WTC11 (cell line): ENCODE measurements around the gene C1D. TPM values are rescaled to one million over a fixed set of nuclear protein-coding genes. Genes with fewer than 3 reads are reported as not detected.
"Not testable (repeated sequence)": the region's sequence is repeated elsewhere in the genome, so short reads cannot be mapped to it uniquely, and the experiment has no call there.

Experiments
- ATAC-seq: fragments of 200-7000 bp; cut with Tn5 transposase; 2 replicates; pipeline ENCODE4 v1.10.0; 2021; ENCODE audit warnings: mild to moderate bottlenecking, moderate library complexity
- CTCF ChIA-PET: fragments of 300-600 bp; sonication (Branson Sonifier 250); formaldehyde crosslinking; loops from one replicate; lab custom pipeline; 2021; ENCODE audit warnings: antibody characterized with exemption; lab: Charles Lee
- POLR2A ChIA-PET: fragments of 350-600 bp; sonication (Branson Sonifier 250); formaldehyde crosslinking; loops from one replicate; lab custom pipeline; 2021; ENCODE audit warnings: antibody characterized with exemption; lab: Charles Lee
- DNase-seq: peaks from one replicate; pipeline ENCODE4 v3.0.0; 2021; ENCODE audit warnings: low spot score
- H3K27ac Mint-ChIP-seq: 2 replicates; pipeline ENCODE4 v1.8.0; 2021; ENCODE audit warnings: mixed read lengths
- H3K27me3 Mint-ChIP-seq: 2 replicates; pipeline ENCODE4 v1.8.0; 2021; ENCODE audit warnings: low read depth, mild to moderate bottlenecking, moderate library complexity, mixed read lengths
- H3K36me3 Mint-ChIP-seq: 2 replicates; pipeline ENCODE4 v1.8.0; 2021; ENCODE audit warnings: mixed read lengths
- H3K4me1 Mint-ChIP-seq: 2 replicates; pipeline ENCODE4 v1.8.0; 2022; ENCODE audit warnings: mixed read lengths
- H3K4me3 Mint-ChIP-seq: 2 replicates; pipeline ENCODE4 v1.8.0; 2021; ENCODE audit warnings: mild to moderate bottlenecking, moderate library complexity, mixed read lengths
- H3K9me3 Mint-ChIP-seq: 2 replicates; pipeline ENCODE4 v1.8.0; 2021; ENCODE audit warnings: mixed read lengths
- AR ChIP-seq: fragments of 250-450 bp; sonication (Bioruptor Pico); IDR thresholded peaks from 2 replicates; pipeline ENCODE4 v1.9.0; 2021; ENCODE audit warnings: mild to moderate bottlenecking
- CBFB ChIP-seq: sonication (generic); formaldehyde crosslinking; IDR thresholded peaks from 2 replicates; pipeline ENCODE4 v1.8.1; 2022; ENCODE audit warnings: mild to moderate bottlenecking, low read depth, missing genetic modification reagents
- CDX4 ChIP-seq: fragments of 250-450 bp; sonication (Bioruptor Pico); IDR thresholded peaks from 2 replicates; pipeline ENCODE4 v1.9.0; 2021; ENCODE audit warnings: moderate library complexity, mild to moderate bottlenecking, inconsistent platforms, borderline replicate concordance
- CREM ChIP-seq: sonication (generic); formaldehyde crosslinking; IDR thresholded peaks from 2 replicates; pipeline ENCODE4 v1.8.1; 2022; ENCODE audit warnings: mild to moderate bottlenecking, missing genetic modification reagents, moderate library complexity
- ELF4 ChIP-seq: sonication (generic); formaldehyde crosslinking; IDR thresholded peaks from 2 replicates; pipeline ENCODE4 v1.8.1; 2022; ENCODE audit warnings: low read depth, mild to moderate bottlenecking, moderate library complexity, missing genetic modification reagents
- FOXK1 ChIP-seq: sonication (generic); formaldehyde crosslinking; IDR thresholded peaks from 2 replicates; pipeline ENCODE4 v1.8.0; 2022; ENCODE audit warnings: mild to moderate bottlenecking, moderate library complexity, missing genetic modification reagents
- FOXP1 ChIP-seq: sonication (generic); formaldehyde crosslinking; IDR thresholded peaks from 2 replicates; pipeline ENCODE4 v1.8.0; 2022; ENCODE audit warnings: missing genetic modification reagents, mild to moderate bottlenecking, moderate library complexity, borderline replicate concordance
- JAZF1 ChIP-seq: fragments of 250-450 bp; sonication (Bioruptor Pico); IDR thresholded peaks from 2 replicates; pipeline ENCODE4 v1.9.0; 2021; ENCODE audit warnings: moderate library complexity, mild to moderate bottlenecking, inconsistent platforms
- MXD4 ChIP-seq: fragments of 250-450 bp; sonication (Bioruptor Pico); IDR thresholded peaks from 2 replicates; pipeline ENCODE4 v1.8.0; 2021; ENCODE audit warnings: mild to moderate bottlenecking, moderate library complexity, borderline replicate concordance
- MYBL2 ChIP-seq: sonication (generic); formaldehyde crosslinking; IDR thresholded peaks from 2 replicates; pipeline ENCODE4 v1.8.1; 2023; ENCODE audit warnings: mild to moderate bottlenecking, moderate library complexity, missing genetic modification reagents
- NFYB ChIP-seq: sonication (generic); formaldehyde crosslinking; conservative IDR thresholded peaks from 2 replicates; pipeline ENCODE4 v1.8.0; 2022; ENCODE audit warnings: low read depth, missing genetic modification reagents
- OVOL2 ChIP-seq: fragments of 250-450 bp; sonication (Bioruptor Pico); IDR thresholded peaks from 2 replicates; pipeline ENCODE4 v1.9.0; 2021; ENCODE audit warnings: mild to moderate bottlenecking, borderline replicate concordance
- PRDM15 ChIP-seq: sonication (generic); formaldehyde crosslinking; IDR thresholded peaks from 2 replicates; pipeline ENCODE4 v1.8.0; 2022; ENCODE audit warnings: missing genetic modification reagents
- RELA ChIP-seq: sonication (generic); formaldehyde crosslinking; IDR thresholded peaks from 2 replicates; pipeline ENCODE4 v1.8.1; 2022; ENCODE audit warnings: missing genetic modification reagents, mild to moderate bottlenecking, borderline replicate concordance
- TEAD1 ChIP-seq: sonication (generic); formaldehyde crosslinking; IDR thresholded peaks from 2 replicates; pipeline ENCODE4 v1.8.0; 2022; ENCODE audit warnings: mild to moderate bottlenecking, missing genetic modification reagents
- ZBTB21 ChIP-seq: sonication (generic); formaldehyde crosslinking; IDR thresholded peaks from 2 replicates; pipeline ENCODE4 v1.8.1; 2023; ENCODE audit warnings: mild to moderate bottlenecking, missing genetic modification reagents, borderline replicate concordance
- ZMAT4 ChIP-seq: fragments of 250-450 bp; sonication (Bioruptor Pico); IDR thresholded peaks from 2 replicates; pipeline ENCODE4 v1.9.0; 2021; ENCODE audit warnings: mild to moderate bottlenecking
- ZNF219 ChIP-seq: sonication (generic); formaldehyde crosslinking; IDR thresholded peaks from 2 replicates; pipeline ENCODE4 v1.8.0; 2023; ENCODE audit warnings: missing genetic modification reagents, mild to moderate bottlenecking, borderline replicate concordance
- ZNF317 ChIP-seq: sonication (generic); formaldehyde crosslinking; IDR thresholded peaks from 2 replicates; pipeline ENCODE4 v1.8.1; 2023; ENCODE audit warnings: low read depth, mild to moderate bottlenecking, moderate library complexity, missing genetic modification reagents, borderline replicate concordance
- ZNF423 ChIP-seq: fragments of 250-450 bp; sonication (Bioruptor Pico); IDR thresholded peaks from 2 replicates; pipeline ENCODE4 v2.1.2; 2022; ENCODE audit warnings: mild to moderate bottlenecking, moderate library complexity
- total RNA-seq: library from RNA; stranded (reverse); gene quantifications from 3 replicates; pipeline ENCODE4 v1.2.3, GENCODE V29; 2021
- TF ChIP-seq, protein P1 (sequence below): sonication (generic); formaldehyde crosslinking; IDR thresholded peaks from 2 replicates; pipeline ENCODE4 v1.8.0; 2022; ENCODE audit warnings: mild to moderate bottlenecking, missing genetic modification reagents

Gene C1D
- total RNA-seq, 1 experiment from 2014 or later, result 21.0 TPM

DNA sequence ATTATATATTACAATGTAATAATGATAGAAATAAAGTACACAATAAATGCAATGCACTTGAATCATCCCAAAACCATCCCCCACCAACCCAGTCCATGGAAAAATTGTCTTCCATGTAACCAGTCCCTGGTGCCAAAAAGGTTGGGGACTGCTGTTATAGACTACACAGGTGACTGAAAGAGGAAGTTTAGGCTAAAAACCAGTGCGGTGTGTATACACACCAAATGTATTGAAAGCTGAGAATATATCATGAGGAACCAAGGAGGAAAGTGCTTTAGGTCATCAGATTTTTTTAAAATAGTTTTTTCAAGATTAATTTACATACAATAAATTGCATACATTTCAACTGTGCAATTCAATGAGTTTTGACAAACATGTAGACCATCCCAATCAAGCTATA lies 20.5 kb upstream of the C1D start (continued):
- TF ChIP-seq CDX4, result no peak
- TF ChIP-seq NFYB (CRISPR knock-in tag), result no peak
- no peak for TF ChIP-seq ZBTB21 (CRISPR knock-in tag)
- TF ChIP-seq, all 79 proteins: peak for 0

- DNase-seq (no peak), ATAC-seq (no peak)
- ChIA-PET POLR2A (no interaction called here), CTCF (no interaction called here)
- Mint-ChIP-seq H3K36me3 (no peaks in the 10 kb centered on the region), H3K4me3 (no peak overlapping the region), H3K27ac (no peak overlapping the region), H3K4me1 (no peaks in the 10 kb centered on the region), H3K27me3 (peaks cover 21% of the 10 kb centered on the region), H3K9me3 (no peaks in the 10 kb centered on the region)
- TF ChIP-seq FOXK1 (no peak), MYBL2 (CRISPR knock-in tag) (no peak), CREM (CRISPR knock-in tag) (no peak), CBFB (no peak), ZMAT4 (CRISPR knock-in tag) (no peak)
These were observed 11.2 kb upstream of the C1D start for GRCh38 chr2:68074050-68074449.

DNA sequence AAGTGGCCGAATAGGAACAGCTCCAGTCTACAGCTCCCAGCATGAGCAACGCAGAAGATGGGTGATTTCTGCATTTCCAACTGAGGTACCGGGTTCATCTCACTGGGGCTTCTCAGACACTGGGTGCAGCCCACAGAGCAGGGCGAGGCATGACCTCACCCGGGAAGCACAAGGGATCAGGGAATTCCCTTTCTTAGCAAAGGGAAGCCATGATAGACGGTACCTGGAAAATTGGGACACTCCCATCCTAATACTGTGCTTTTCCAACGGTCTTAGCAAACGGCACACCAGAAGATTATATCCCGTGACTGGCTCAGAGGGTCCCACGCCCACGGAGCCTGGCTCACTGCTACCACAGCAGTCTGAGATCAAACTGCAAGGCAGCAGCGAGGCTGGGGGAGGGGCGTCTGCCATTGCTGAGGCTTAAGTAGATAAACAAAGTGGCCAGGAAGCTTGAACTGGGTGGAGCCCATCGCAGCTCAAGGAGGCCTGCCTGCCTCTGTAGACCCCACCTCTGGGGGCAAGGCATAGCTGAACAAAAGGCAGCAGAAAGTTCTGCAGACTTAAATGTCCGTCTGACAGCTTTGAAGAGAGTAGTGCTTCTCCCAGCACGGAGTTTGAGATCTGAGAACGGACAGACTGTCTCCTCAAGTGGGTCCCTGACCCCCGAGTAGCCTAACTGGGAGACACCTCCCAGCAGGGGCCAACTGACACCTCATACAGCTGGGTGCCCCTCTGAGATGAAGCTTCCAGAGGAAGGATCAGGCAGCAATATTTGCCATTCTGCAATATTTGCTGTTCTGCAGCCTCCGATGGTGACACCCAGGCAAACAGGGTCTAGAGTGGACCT lies 1.2 kb upstream of the C1D start:
- DNase-seq, result peak; percentile 47
- Mint-ChIP-seq H3K4me1 (peaks cover 18% of the 10 kb centered on the region), H3K4me3 (peak overlapping the region; percentile 95)

GRCh38 chr2:68060652-68061051 lies 2.2 kb downstream of the C1D start:
- ATAC-seq, result no peak
- ChIA-PET POLR2A (no interaction called here), CTCF (no interaction called here)
- Mint-ChIP-seq H3K4me3 (no peak overlapping the region), H3K36me3 (no peaks in the 10 kb centered on the region), H3K4me1 (peaks cover 18% of the 10 kb centered on the region), H3K27ac (no peak overlapping the region), H3K9me3 (peaks cover 7% of the 10 kb centered on the region), H3K27me3 (no peaks in the 10 kb centered on the region; the same call in 1 of the 2 replicates)
- DNase-seq, result no peak
- TF ChIP-seq TEAD1 (CRISPR knock-in tag) (no peak), RELA (no peak), ZBTB21 (CRISPR knock-in tag) (no peak), OVOL2 (CRISPR knock-in tag) (no peak), ELF4 (CRISPR knock-in tag) (no peak), JAZF1 (CRISPR knock-in tag) (no peak), ZNF317 (CRISPR knock-in tag) (no peak), PRDM15 (CRISPR knock-in tag) (no peak), FOXK1 (no peak), MXD4 (CRISPR knock-in tag) (no peak), ZNF423 (CRISPR knock-in tag) (no peak), ZNF219 (CRISPR knock-in tag) (no peak), AR (CRISPR knock-in tag) (no peak)
- TF ChIP-seq, protein P1, sequence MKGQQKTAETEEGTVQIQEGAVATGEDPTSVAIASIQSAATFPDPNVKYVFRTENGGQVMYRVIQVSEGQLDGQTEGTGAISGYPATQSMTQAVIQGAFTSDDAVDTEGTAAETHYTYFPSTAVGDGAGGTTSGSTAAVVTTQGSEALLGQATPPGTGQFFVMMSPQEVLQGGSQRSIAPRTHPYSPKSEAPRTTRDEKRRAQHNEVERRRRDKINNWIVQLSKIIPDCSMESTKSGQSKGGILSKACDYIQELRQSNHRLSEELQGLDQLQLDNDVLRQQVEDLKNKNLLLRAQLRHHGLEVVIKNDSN (CRISPR knock-in tag), result no peak

More for the DNA sequence above, 1.2 kb upstream of the C1D start:
- ChIA-PET POLR2A (interaction anchor here (1.8 kb wide), 1 partner anchor 94 kb away, joined by 5 read pairs; the partner anchor contains the start of gene PNO1), CTCF (interaction anchor here (1.2 to 1.4 kb wide), 2 partner anchors 58 to 132 kb away, joined by 3 to 6 read pairs; no protein-coding TSS in a partner anchor)
- not testable (repeated sequence) for H3K36me3 Mint-ChIP-seq, ATAC-seq
- H3K27ac Mint-ChIP-seq, result peak overlapping the region; percentile 95; the same call in 1 of the 2 replicates
- H3K9me3 Mint-ChIP-seq, result peaks cover 20% of the 10 kb centered on the region
- peak; percentile 21; the same call in 1 of the 2 replicates for TF ChIP-seq FOXP1 (CRISPR knock-in tag)
- peaks cover 28% of the 10 kb centered on the region for H3K27me3 Mint-ChIP-seq
